SK-N-SH treated with all-trans-retinoic acid at 6 μM for 48 hours (cell line): Measurements from ENCODE around the gene ACIN1.
"Not testable (repeated sequence)": the region's sequence is repeated elsewhere in the genome, so short reads cannot be mapped to it uniquely, and the experiment has no call there.

ENCODE experiments used
- ATAC-seq: fragments of 200-7000 bp; cut with Tn5 transposase; 3 replicates; pipeline ENCODE4 v1.9.1; 2020; ENCODE audit warnings: mild to moderate bottlenecking, moderate library complexity
- ARNTL ChIP-seq: fragments of 450-650 bp; formaldehyde crosslinking; IDR thresholded peaks from 2 replicates; pipeline ENCODE4 v1.5.0; 2020; ENCODE audit warnings: low read depth, mild to moderate bottlenecking, moderate library complexity, borderline replicate concordance
- BACH2 ChIP-seq: fragments of 250-450 bp; sonication (Bioruptor Pico); IDR thresholded peaks from 2 replicates; pipeline ENCODE4 v1.9.0; 2021; ENCODE audit warnings: mild to moderate bottlenecking, borderline replicate concordance
- CSDC2 ChIP-seq: fragments of 250-450 bp; sonication (Bioruptor Pico); IDR thresholded peaks from 2 replicates; pipeline ENCODE4 v1.5.0; 2020; ENCODE audit warnings: mild to moderate bottlenecking, moderate library complexity
- CSRNP3 ChIP-seq: fragments of 250-450 bp; sonication (Bioruptor Pico); IDR thresholded peaks from 2 replicates; pipeline ENCODE4 v1.5.1; 2021; ENCODE audit warnings: mild to moderate bottlenecking, moderate library complexity
- ESRRG ChIP-seq: fragments of 250-450 bp; sonication (Bioruptor Pico); IDR thresholded peaks from 2 replicates; pipeline ENCODE4 v1.6.1; 2021; ENCODE audit warnings: mild to moderate bottlenecking
- GLIS3 ChIP-seq: fragments of 250-450 bp; sonication (Bioruptor Pico); IDR thresholded peaks from 2 replicates; pipeline ENCODE4 v1.5.0; 2020; ENCODE audit warnings: mild to moderate bottlenecking, moderate library complexity
- ISL1 ChIP-seq: fragments of 250-450 bp; sonication (Bioruptor Pico); IDR thresholded peaks from 2 replicates; pipeline ENCODE4 v2.1.2; 2022; ENCODE audit warnings: mild to moderate bottlenecking, moderate library complexity
- OSR1 ChIP-seq: fragments of 250-450 bp; sonication (Bioruptor Pico); IDR thresholded peaks from 2 replicates; pipeline ENCODE4 v1.8.0; 2022; ENCODE audit warnings: moderate library complexity, mild to moderate bottlenecking, inconsistent platforms
- PPARA ChIP-seq: fragments of 250-450 bp; sonication (Bioruptor Pico); IDR thresholded peaks from 2 replicates; pipeline ENCODE4 v1.5.0; 2020; ENCODE audit warnings: mild to moderate bottlenecking, borderline replicate concordance
- RARB ChIP-seq: fragments of 250-450 bp; sonication (Bioruptor Pico); IDR thresholded peaks from 2 replicates; pipeline ENCODE4 v1.8.0; 2021; ENCODE audit warnings: mild to moderate bottlenecking, moderate library complexity
- SNAI2 ChIP-seq: fragments of 250-450 bp; sonication (Bioruptor Pico); IDR thresholded peaks from 2 replicates; pipeline ENCODE4 v1.5.0; 2020; ENCODE audit warnings: mild to moderate bottlenecking, moderate library complexity
- TCF4 ChIP-seq: fragments of 250-450 bp; sonication (Bioruptor Pico); IDR thresholded peaks from 2 replicates; pipeline ENCODE4 v1.8.0; 2021; ENCODE audit warnings: mild to moderate bottlenecking, moderate library complexity, borderline replicate concordance
- TOX ChIP-seq: fragments of 250-450 bp; sonication (Bioruptor Pico); IDR thresholded peaks from 2 replicates; pipeline ENCODE4 v1.8.0; 2021; ENCODE audit warnings: mild to moderate bottlenecking, moderate library complexity, borderline replicate concordance
- TSHZ2 ChIP-seq: fragments of 250-450 bp; sonication (Bioruptor Pico); IDR thresholded peaks from 2 replicates; pipeline ENCODE4 v1.5.0; 2020; ENCODE audit warnings: mild to moderate bottlenecking, moderate library complexity
- ZC3H10 ChIP-seq: fragments of 250-450 bp; sonication (Bioruptor Pico); IDR thresholded peaks from 2 replicates; pipeline ENCODE4 v1.5.1; 2021; ENCODE audit warnings: mild to moderate bottlenecking, moderate library complexity
- ZFP3 ChIP-seq: fragments of 250-450 bp; sonication (Bioruptor Pico); IDR thresholded peaks from 2 replicates; pipeline ENCODE4 v1.5.0; 2020; ENCODE audit warnings: mild to moderate bottlenecking, moderate library complexity
- ZFP30 ChIP-seq: fragments of 450-650 bp; formaldehyde crosslinking; IDR thresholded peaks from 2 replicates; pipeline ENCODE4 v1.5.0; 2022; ENCODE audit warnings: mild to moderate bottlenecking, moderate library complexity
- ZNF565 ChIP-seq: fragments of 450-650 bp; formaldehyde crosslinking; conservative IDR thresholded peaks from 2 replicates; pipeline ENCODE4 v1.5.0; 2020; ENCODE audit warnings: low read depth, mild to moderate bottlenecking, moderate library complexity
- ZNF70 ChIP-seq: fragments of 450-650 bp; formaldehyde crosslinking; IDR thresholded peaks from 2 replicates; pipeline ENCODE4 v1.5.0; 2020; ENCODE audit warnings: mild to moderate bottlenecking, moderate library complexity
- ZNF8 ChIP-seq: fragments of 450-650 bp; formaldehyde crosslinking; IDR thresholded peaks from 2 replicates; pipeline ENCODE4 v1.5.0; 2020; ENCODE audit warnings: mild to moderate bottlenecking, moderate library complexity
- TF ChIP-seq, protein P1 (sequence below): fragments of 250-450 bp; sonication (Bioruptor Pico); IDR thresholded peaks from 2 replicates; pipeline ENCODE4 v1.8.0; 2020; ENCODE audit warnings: mild to moderate bottlenecking, moderate library complexity, borderline replicate concordance
- TF ChIP-seq, protein P2 (sequence below): fragments of 250-450 bp; sonication (Bioruptor Pico); IDR thresholded peaks from 2 replicates; pipeline ENCODE4 v1.8.0; 2021; ENCODE audit warnings: low read depth, mild to moderate bottlenecking, moderate library complexity, borderline replicate concordance
- TF ChIP-seq, protein P3 (sequence below): fragments of 250-450 bp; sonication (Bioruptor Pico); IDR thresholded peaks from 2 replicates; pipeline ENCODE4 v1.5.1; 2020; ENCODE audit warnings: low read depth, mild to moderate bottlenecking, moderate library complexity

The ACIN1 gene

DNA sequence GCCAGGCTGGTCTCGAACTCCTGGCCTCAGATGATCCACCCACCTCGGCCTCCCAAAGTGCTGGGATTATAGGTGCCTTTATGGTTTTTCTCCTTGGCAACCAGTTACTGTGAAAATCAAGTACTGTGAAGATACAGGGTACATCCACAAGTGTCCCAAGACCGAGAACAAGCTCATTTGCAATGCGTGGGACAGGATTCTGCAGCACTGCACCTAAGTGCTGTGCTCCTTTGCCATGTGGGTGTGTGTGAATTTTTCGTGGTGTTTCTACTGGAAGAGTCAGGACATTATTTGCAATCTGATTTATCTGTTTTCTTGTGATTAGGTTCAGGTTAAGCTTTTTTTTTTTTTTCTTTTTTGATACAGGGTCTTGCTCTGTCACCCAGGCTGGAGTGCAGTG is 77.8 kb downstream of the ACIN1 start:
- no peak for ATAC-seq
- TF ChIP-seq GLIS3 (CRISPR knock-in tag) (no peak), OSR1 (CRISPR knock-in tag) (no peak), ZNF8 (CRISPR knock-in tag) (no peak), ZFP3 (CRISPR knock-in tag) (no peak), ESRRG (CRISPR knock-in tag) (no peak), ARNTL (CRISPR knock-in tag) (no peak), CSDC2 (no peak), TSHZ2 (no peak), TCF4 (CRISPR knock-in tag) (no peak), ISL1 (no peak), ZNF70 (no peak), CSRNP3 (CRISPR knock-in tag) (no peak), ZC3H10 (CRISPR knock-in tag) (no peak)
- TF ChIP-seq, protein P1, sequence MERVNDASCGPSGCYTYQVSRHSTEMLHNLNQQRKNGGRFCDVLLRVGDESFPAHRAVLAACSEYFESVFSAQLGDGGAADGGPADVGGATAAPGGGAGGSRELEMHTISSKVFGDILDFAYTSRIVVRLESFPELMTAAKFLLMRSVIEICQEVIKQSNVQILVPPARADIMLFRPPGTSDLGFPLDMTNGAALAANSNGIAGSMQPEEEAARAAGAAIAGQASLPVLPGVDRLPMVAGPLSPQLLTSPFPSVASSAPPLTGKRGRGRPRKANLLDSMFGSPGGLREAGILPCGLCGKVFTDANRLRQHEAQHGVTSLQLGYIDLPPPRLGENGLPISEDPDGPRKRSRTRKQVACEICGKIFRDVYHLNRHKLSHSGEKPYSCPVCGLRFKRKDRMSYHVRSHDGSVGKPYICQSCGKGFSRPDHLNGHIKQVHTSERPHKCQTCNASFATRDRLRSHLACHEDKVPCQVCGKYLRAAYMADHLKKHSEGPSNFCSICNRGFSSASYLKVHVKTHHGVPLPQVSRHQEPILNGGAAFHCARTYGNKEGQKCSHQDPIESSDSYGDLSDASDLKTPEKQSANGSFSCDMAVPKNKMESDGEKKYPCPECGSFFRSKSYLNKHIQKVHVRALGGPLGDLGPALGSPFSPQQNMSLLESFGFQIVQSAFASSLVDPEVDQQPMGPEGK: no peak
- TF ChIP-seq, protein P2, sequence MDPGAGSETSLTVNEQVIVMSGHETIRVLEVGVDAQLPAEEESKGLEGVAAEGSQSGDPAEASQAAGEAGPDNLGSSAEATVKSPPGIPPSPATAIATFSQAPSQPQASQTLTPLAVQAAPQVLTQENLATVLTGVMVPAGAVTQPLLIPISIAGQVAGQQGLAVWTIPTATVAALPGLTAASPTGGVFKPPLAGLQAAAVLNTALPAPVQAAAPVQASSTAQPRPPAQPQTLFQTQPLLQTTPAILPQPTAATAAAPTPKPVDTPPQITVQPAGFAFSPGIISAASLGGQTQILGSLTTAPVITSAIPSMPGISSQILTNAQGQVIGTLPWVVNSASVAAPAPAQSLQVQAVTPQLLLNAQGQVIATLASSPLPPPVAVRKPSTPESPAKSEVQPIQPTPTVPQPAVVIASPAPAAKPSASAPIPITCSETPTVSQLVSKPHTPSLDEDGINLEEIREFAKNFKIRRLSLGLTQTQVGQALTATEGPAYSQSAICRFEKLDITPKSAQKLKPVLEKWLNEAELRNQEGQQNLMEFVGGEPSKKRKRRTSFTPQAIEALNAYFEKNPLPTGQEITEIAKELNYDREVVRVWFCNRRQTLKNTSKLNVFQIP (CRISPR knock-in tag): no peak

DNA sequence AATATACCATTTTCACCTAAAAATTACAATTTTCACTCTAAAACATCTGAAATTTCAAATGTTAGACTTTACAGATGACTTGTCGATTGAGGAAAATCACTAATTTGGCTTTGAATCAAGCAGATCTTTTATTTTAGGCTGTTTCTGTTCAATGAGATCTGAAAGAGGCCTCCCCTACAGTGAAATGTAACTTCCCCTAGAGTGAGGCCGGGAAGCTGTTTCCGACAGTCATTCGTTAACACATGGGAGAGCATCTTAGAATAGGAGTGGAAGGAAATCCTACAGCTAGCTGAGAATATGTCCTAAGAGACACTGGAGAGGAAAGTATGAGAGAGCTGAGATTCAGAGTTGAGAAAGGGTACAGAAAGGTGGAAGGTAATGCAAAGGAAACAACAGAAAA is 79.3 kb downstream of the ACIN1 start:
- ATAC-seq: no peak
- TF ChIP-seq ZNF8 (CRISPR knock-in tag) (no peak), GLIS3 (CRISPR knock-in tag) (no peak), ESRRG (CRISPR knock-in tag) (no peak), PPARA (no peak), ZFP3 (CRISPR knock-in tag) (no peak), ZC3H10 (CRISPR knock-in tag) (no peak), TCF4 (CRISPR knock-in tag) (no peak), TSHZ2 (no peak), ARNTL (CRISPR knock-in tag) (no peak), TOX (no peak), BACH2 (no peak), ZNF565 (no peak), RARB (no peak), ZFP30 (no peak), SNAI2 (CRISPR knock-in tag) (no peak), CSRNP3 (CRISPR knock-in tag) (no peak), CSDC2 (no peak), ISL1 (no peak)
- TF ChIP-seq, protein P3, sequence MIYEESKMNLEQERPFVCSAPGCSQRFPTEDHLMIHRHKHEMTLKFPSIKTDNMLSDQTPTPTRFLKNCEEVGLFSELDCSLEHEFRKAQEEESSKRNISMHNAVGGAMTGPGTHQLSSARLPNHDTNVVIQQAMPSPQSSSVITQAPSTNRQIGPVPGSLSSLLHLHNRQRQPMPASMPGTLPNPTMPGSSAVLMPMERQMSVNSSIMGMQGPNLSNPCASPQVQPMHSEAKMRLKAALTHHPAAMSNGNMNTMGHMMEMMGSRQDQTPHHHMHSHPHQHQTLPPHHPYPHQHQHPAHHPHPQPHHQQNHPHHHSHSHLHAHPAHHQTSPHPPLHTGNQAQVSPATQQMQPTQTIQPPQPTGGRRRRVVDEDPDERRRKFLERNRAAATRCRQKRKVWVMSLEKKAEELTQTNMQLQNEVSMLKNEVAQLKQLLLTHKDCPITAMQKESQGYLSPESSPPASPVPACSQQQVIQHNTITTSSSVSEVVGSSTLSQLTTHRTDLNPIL (CRISPR knock-in tag): no peak
- TF ChIP-seq, protein P1: no peak

DNA sequence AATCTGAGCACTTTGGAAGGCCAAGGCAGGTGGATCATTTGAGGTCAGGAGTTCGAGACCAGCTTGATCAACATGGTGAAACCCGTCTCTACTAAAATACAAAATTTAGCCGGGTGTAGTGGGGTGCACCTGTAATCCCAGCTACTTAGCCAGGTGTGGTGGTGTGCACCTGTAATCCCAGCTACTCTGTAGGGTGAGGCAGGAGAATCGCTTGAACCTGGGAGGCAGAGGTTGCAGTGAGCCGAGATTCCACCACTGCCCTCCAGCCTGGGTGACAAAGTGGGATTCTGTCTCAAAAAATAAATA is 81.2 kb downstream of the ACIN1 start:
- ATAC-seq: not testable (repeated sequence)
